PC-3 (cell line): ENCODE measurements around the gene PARP6. TPM values are rescaled to one million over a fixed set of nuclear protein-coding genes. Genes with fewer than 3 reads are reported as not detected.

Experiments used
- ATAC-seq: fragments of 200-7000 bp; cut with Tn5 transposase; 2 replicates; pipeline ENCODE4 v1.9.1; 2020; ENCODE audit warnings: mild to moderate bottlenecking, moderate library complexity
- BruUV-seq: library from RNA; stranded (reverse); fragments of 400-500 nt; replicated peaks from 2 replicates; lab custom pipeline; 2021; lab: Mats Ljungman, UMichigan
- CTCF ChIA-PET: fragments of 300-600 bp; sonication (Branson Sonifier 250); formaldehyde crosslinking; loops from one replicate; lab custom pipeline; 2022; ENCODE audit warnings: antibody characterized with exemption; lab: Charles Lee
- POLR2A ChIA-PET: fragments of 300-600 bp; sonication (Branson Sonifier 250); formaldehyde crosslinking; loops from one replicate; lab custom pipeline; 2022; ENCODE audit warnings: antibody characterized with exemption; ENCODE audit not compliant: unreplicated experiment; lab: Charles Lee
- DNase-seq: peaks from one replicate; pipeline ENCODE4 v3.0.0-alpha.2; 2015
- H2AFZ ChIP-seq: fragments of 300-600 bp; sonication (generic); 2 replicates; pipeline ENCODE4 v1.6.0; 2016; ENCODE audit warnings: antibody characterized with exemption, low read length
- H3F3A ChIP-seq: fragments of 300-600 bp; sonication (generic); one replicate; pipeline ENCODE4 v1.6.0; 2017; ENCODE audit warnings: antibody characterized with exemption, low read length, control low read depth, mild to moderate bottlenecking; ENCODE audit not compliant: unreplicated experiment
- H3K27ac ChIP-seq: fragments of 300-600 bp; sonication (generic); 2 replicates; pipeline ENCODE4 v1.5.1; 2016; ENCODE audit warnings: mild to moderate bottlenecking, low read length
- H3K27me3 ChIP-seq: fragments of 300-600 bp; sonication (generic); 2 replicates; pipeline ENCODE4 v1.6.1; 2016; ENCODE audit warnings: low read length, mixed read lengths
- H3K36me3 ChIP-seq: fragments of 300-600 bp; sonication (generic); 2 replicates; pipeline ENCODE4 v1.6.1; 2016; ENCODE audit warnings: low read depth, mixed run types, low read length, mixed read lengths
- H3K4me1 ChIP-seq: fragments of 300-600 bp; sonication (generic); 2 replicates; pipeline ENCODE4 v1.5.1; 2016; ENCODE audit warnings: low read length; ENCODE audit not compliant: insufficient read depth
- H3K4me2 ChIP-seq: fragments of 300-600 bp; sonication (generic); 2 replicates; pipeline ENCODE4 v1.6.0; 2016; ENCODE audit warnings: low read length
- H3K4me3 ChIP-seq: fragments of 300-600 bp; sonication (generic); 2 replicates; pipeline ENCODE4 v1.5.1; 2016; ENCODE audit warnings: mild to moderate bottlenecking, low read length, mixed read lengths
- H3K79me2 ChIP-seq: fragments of 300-600 bp; sonication (generic); 2 replicates; pipeline ENCODE4 v1.6.1; 2017; ENCODE audit warnings: low read length, mixed read lengths
- H3K9ac ChIP-seq: fragments of 300-600 bp; sonication (generic); 2 replicates; pipeline ENCODE4 v1.6.0; 2016; ENCODE audit warnings: mild to moderate bottlenecking, low read length
- H3K9me2 ChIP-seq: fragments of 300-600 bp; sonication (generic); replicated peaks from 2 replicates; pipeline ENCODE4 v1.6.1; 2016; ENCODE audit warnings: mixed run types, low read length, mixed read lengths
- H3K9me3 ChIP-seq: fragments of 300-600 bp; sonication (generic); 2 replicates; pipeline ENCODE4 v1.6.1; 2016; ENCODE audit warnings: low read length, mixed read lengths
- H4K20me1 ChIP-seq: fragments of 300-600 bp; sonication (generic); 2 replicates; pipeline ENCODE4 v1.6.1; 2016; ENCODE audit warnings: low read length, mixed read lengths
- CTCF ChIP-seq: fragments of 300-600 bp; sonication (generic); conservative IDR thresholded peaks from 2 replicates; pipeline ENCODE4 v1.5.1; 2017; ENCODE audit warnings: antibody characterized with exemption, low read depth, mild to moderate bottlenecking, low read length
- EZH2 ChIP-seq: fragments of 300-600 bp; sonication (generic); IDR thresholded peaks from one replicate; pipeline ENCODE4 v1.6.1; 2017; ENCODE audit warnings: antibody characterized with exemption, mild to moderate bottlenecking, low read length; ENCODE audit not compliant: unreplicated experiment
- EZH2phosphoT487 ChIP-seq: fragments of 300-600 bp; sonication (generic); IDR thresholded peaks from 2 replicates; pipeline ENCODE4 v1.6.1; 2018; ENCODE audit warnings: mild to moderate bottlenecking, antibody characterized with exemption, low read length, borderline replicate concordance
- intact Hi-C: fragments of 100-400 bp; cut with micrococcal nuclease; formaldehyde crosslinking; loops from 2 replicates; pipeline ENCODE4 v1.9.0; 2023
- total RNA-seq: library from RNA; depleted of rRNA; stranded (reverse); fragments of >200 nt; gene quantifications from 2 replicates; pipeline ENCODE4 v1.2.3, GENCODE V29; 2014

The PARP6 gene
- total RNA-seq, 1 experiment from 2014 or later = not detected

GRCh38 chr15:72302955-72303354, 30.6 kb upstream of the PARP6 start:
- H3K79me2 ChIP-seq = no peaks in the 10 kb centered on the region
- BruUV-seq = no TSS peak
- no peak overlapping the region for H3K27ac ChIP-seq
- H4K20me1 ChIP-seq = no peaks in the 10 kb centered on the region
- no peak overlapping the region for H3K9ac ChIP-seq
- H3K27me3 ChIP-seq = no peaks in the 10 kb centered on the region
- no peaks in the 10 kb centered on the region for H3K9me2 ChIP-seq
- no peak overlapping the region for H3K4me3 ChIP-seq
- no peaks in the 10 kb centered on the region for H3K9me3 ChIP-seq
- no peak overlapping the region for H3K4me2 ChIP-seq
- TF ChIP-seq EZH2 (no peak), CTCF (no peak), EZH2phosphoT487 (no peak)
- H3F3A ChIP-seq = no peaks in the 10 kb centered on the region
- ChIA-PET POLR2A (no interaction called here), CTCF (no interaction called here)
- no peaks in the 10 kb centered on the region for H3K4me1 ChIP-seq
- DNase-seq (no peak), ATAC-seq (no peak)
- H2AFZ ChIP-seq = no peak overlapping the region
- no peaks in the 10 kb centered on the region for H3K36me3 ChIP-seq
- intact Hi-C loops = no loop called here

- H3K4me2 ChIP-seq = no peak overlapping the region
- no peak overlapping the region for H3K9ac ChIP-seq
- no peaks in the 10 kb centered on the region for H4K20me1 ChIP-seq
- no peaks in the 10 kb centered on the region for H3K36me3 ChIP-seq
- H3K9me3 ChIP-seq = no peaks in the 10 kb centered on the region
- H3K27ac ChIP-seq = no peak overlapping the region
- DNase-seq (no peak), ATAC-seq (no peak)
- H3F3A ChIP-seq = no peaks in the 10 kb centered on the region
- POLR2A ChIA-PET = no interaction called here
- no TSS peak for BruUV-seq
- TF ChIP-seq EZH2 (no peak), EZH2phosphoT487 (no peak), CTCF (no peak)
- no peak overlapping the region for H3K4me3 ChIP-seq
- CTCF ChIA-PET = no interaction called here
- H3K79me2 ChIP-seq = no peaks in the 10 kb centered on the region
- no peaks in the 10 kb centered on the region for H3K4me1 ChIP-seq
- H3K27me3 ChIP-seq = no peaks in the 10 kb centered on the region
- H2AFZ ChIP-seq = no peak overlapping the region
- H3K9me2 ChIP-seq = no peaks in the 10 kb centered on the region
- intact Hi-C loops = no loop called here
Measured at GRCh38 chr15:72289597-72290325, 17.4 kb upstream of the PARP6 start.

DNA sequence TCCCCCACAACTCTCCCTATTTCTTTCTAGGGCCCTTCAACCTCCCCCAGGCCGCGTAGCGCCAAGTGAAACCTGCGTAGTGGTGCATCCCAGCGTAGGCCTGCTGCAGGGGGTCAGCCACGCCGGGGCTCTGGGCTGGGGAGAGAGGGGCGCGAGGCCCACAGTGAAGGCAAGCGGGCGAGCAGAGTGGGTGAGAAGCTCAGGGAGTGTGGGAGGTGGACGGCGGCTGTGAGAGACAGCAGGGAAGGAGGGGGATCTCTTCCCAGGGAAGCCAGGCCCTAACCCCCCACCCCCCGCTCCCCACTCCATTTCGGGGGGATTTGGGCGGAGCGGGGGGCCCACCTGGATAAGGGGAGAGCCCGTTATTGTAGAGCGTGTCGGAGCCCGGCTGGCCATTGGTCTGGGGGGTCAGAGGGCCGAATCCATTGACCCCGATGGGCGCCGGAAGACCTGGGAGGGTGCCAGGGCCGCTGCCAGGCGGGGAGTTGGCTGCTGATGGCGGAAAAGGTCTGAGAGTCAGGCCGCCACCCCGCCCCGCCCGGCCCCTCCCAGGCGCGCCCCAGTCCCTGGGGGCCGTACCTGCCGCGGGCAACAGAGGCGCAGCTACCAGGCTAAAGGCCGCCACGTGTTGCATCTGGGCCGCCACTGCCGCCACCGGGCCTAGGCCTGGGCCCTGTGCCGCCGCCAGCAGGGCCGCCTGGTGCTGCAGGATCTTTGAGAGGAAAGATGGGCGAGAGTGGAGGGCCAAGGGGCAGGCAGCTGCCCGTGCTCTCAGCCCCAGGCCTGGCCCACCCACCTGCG, 16.6 kb upstream of the PARP6 start:
- H3K9me3 ChIP-seq = no peaks in the 10 kb centered on the region
- no peaks in the 10 kb centered on the region for H3K27me3 ChIP-seq
- no peaks in the 10 kb centered on the region for H3K36me3 ChIP-seq
- DNase-seq (no peak), ATAC-seq (no peak)
- no peaks in the 10 kb centered on the region for H4K20me1 ChIP-seq
- H3K27ac ChIP-seq = no peak overlapping the region
- intact Hi-C loops = no loop called here
- no peak overlapping the region for H3K4me3 ChIP-seq
- H3K4me1 ChIP-seq = no peaks in the 10 kb centered on the region
- H3K4me2 ChIP-seq = no peak overlapping the region
- no peaks in the 10 kb centered on the region for H3F3A ChIP-seq
- ChIA-PET CTCF (no interaction called here), POLR2A (no interaction called here)
- H3K9ac ChIP-seq = no peak overlapping the region
- no peaks in the 10 kb centered on the region for H3K79me2 ChIP-seq
- H2AFZ ChIP-seq = no peak overlapping the region
- BruUV-seq = no TSS peak
- TF ChIP-seq EZH2phosphoT487 = no peak
- no peaks in the 10 kb centered on the region for H3K9me2 ChIP-seq
